HFF-Myc (cell line): Measurements from ENCODE around the gene PTBP3.
"Not testable (repeated sequence)": the region's sequence is repeated elsewhere in the genome, so short reads cannot be mapped to it uniquely, and the experiment has no call there.

ENCODE experiments used
- DNase-seq: peaks from one replicate; pipeline ENCODE4 v3.0.0-alpha.2; 2011; ENCODE audit warnings: low read depth; ENCODE audit errors: extremely low read depth
- H3K4me3 ChIP-seq: replicated peaks from 2 replicates; pipeline ENCODE4 v1.5.1; 2011; ENCODE audit warnings: low read depth, mild to moderate bottlenecking, control low read depth, low read length
- TF ChIP-seq, protein P1 (sequence below): IDR thresholded peaks from 2 replicates; pipeline ENCODE4 v1.5.1; 2012; ENCODE audit warnings: mild to moderate bottlenecking, low read depth, low read length, control low read depth; ENCODE audit errors: missing control alignments

PTBP3 gene

DNA sequence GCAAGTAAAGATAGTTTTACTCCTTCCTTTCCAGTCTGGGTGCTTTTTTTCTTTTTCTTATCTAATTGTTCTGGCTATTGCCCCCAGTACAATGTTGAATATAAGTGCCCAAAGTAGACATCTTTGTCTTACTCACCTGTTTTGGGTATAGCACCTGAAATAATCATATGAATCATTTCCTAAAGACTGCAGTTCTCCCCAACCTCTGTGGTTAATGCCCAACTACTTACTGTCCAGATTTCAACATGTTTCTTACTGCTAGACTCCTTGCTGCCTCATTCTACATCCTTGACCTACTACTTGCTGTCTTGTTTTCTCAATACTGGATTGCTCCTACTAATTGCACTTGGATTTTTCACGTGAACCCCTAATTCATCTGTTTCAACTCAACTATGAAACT lies 37.6 kb upstream of the PTBP3 start:
- DNase-seq, result no peak
- TF ChIP-seq, protein P1, sequence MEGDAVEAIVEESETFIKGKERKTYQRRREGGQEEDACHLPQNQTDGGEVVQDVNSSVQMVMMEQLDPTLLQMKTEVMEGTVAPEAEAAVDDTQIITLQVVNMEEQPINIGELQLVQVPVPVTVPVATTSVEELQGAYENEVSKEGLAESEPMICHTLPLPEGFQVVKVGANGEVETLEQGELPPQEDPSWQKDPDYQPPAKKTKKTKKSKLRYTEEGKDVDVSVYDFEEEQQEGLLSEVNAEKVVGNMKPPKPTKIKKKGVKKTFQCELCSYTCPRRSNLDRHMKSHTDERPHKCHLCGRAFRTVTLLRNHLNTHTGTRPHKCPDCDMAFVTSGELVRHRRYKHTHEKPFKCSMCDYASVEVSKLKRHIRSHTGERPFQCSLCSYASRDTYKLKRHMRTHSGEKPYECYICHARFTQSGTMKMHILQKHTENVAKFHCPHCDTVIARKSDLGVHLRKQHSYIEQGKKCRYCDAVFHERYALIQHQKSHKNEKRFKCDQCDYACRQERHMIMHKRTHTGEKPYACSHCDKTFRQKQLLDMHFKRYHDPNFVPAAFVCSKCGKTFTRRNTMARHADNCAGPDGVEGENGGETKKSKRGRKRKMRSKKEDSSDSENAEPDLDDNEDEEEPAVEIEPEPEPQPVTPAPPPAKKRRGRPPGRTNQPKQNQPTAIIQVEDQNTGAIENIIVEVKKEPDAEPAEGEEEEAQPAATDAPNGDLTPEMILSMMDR, result no peak

DNA sequence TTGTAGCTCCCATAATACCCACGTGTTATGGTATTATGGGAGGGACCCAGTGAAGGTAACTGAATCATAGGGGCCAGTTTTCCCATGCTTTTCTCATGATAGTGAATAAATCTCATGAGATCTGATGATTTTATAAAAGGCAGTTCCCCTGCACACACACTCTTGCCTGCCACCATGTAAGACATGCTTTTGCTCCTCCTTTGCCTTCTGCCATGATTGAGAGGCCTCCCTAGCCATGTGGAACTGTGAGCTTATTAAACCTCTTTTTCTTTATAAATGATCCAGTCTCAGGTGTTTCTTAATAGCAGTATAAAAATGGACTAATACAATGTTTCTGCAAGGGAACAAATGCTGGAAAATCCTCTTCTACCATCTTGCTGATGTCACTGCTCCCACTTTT lies 36.4 kb upstream of the PTBP3 start:
- H3K4me3 ChIP-seq, result no peak overlapping the region
- no peak for DNase-seq
- TF ChIP-seq, protein P1, result no peak

More for the DNA sequence above, 37.6 kb upstream of the PTBP3 start:
- H3K4me3 ChIP-seq, result no peak overlapping the region

- no peak overlapping the region for H3K4me3 ChIP-seq
- TF ChIP-seq, protein P1, result no peak
- no peak for DNase-seq
Observed at GRCh38 chr9:112367465-112367864, 34.0 kb upstream of the PTBP3 start.

GRCh38 chr9:112366591-112366990 lies 33.2 kb upstream of the PTBP3 start:
- no peak for DNase-seq

GRCh38 chr9:112365257-112365656 lies 31.8 kb upstream of the PTBP3 start:
- not testable (repeated sequence) for H3K4me3 ChIP-seq, DNase-seq

More at GRCh38 chr9:112366591-112366990, 33.2 kb upstream of the PTBP3 start:
- no peak overlapping the region for H3K4me3 ChIP-seq
- TF ChIP-seq, protein P1, result peak; percentile 16

GRCh38 chr9:112364761-112365160 lies 31.3 kb upstream of the PTBP3 start:
- H3K4me3 ChIP-seq, result no peak overlapping the region
- TF ChIP-seq, protein P1, result no peak
- DNase-seq, result no peak

GRCh38 chr9:112361601-112362000 lies 28.2 kb upstream of the PTBP3 start:
- no peak overlapping the region for H3K4me3 ChIP-seq
- TF ChIP-seq, protein P1, result peak; percentile 14
- no peak for DNase-seq
